HPDE6-E6E7 (cell line): ENCODE results near the gene TRAFD1.
A peak's percentile ranks its signal among the peaks of the same experiment; 100 is the strongest.
"Not testable (repeated sequence)": the region's sequence is repeated elsewhere in the genome, so short reads cannot be mapped to it uniquely, and the experiment has no call there.

ENCODE experiments used
- DNase-seq: peaks from one replicate; pipeline ENCODE4 v3.0.0; 2011; ENCODE audit warnings: missing footprints; ENCODE audit errors: extremely low spot score

TRAFD1 gene

GRCh38 chr12:112116232-112117060 is 8.9 kb upstream of the TRAFD1 start:
- DNase-seq, result no peak

DNA sequence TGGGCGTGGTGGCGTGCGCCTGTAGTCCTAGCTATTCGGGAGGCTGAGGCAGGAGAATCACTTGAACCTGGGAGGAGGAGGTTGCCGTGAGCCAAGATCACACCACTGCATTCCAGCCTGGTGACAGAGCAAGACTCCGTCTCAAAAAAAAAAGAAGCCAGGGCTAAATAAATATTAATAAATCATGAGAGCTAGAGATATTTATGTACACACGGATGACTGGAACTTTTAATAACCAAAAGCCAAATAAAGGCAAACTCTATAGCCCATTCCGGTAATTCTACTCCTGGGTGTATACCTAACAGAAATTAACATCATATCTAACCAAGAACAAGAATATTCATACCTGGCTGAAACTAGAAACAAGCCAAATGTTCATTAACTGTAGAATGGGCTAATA is 7.7 kb upstream of the TRAFD1 start:
- DNase-seq, result no peak

DNA sequence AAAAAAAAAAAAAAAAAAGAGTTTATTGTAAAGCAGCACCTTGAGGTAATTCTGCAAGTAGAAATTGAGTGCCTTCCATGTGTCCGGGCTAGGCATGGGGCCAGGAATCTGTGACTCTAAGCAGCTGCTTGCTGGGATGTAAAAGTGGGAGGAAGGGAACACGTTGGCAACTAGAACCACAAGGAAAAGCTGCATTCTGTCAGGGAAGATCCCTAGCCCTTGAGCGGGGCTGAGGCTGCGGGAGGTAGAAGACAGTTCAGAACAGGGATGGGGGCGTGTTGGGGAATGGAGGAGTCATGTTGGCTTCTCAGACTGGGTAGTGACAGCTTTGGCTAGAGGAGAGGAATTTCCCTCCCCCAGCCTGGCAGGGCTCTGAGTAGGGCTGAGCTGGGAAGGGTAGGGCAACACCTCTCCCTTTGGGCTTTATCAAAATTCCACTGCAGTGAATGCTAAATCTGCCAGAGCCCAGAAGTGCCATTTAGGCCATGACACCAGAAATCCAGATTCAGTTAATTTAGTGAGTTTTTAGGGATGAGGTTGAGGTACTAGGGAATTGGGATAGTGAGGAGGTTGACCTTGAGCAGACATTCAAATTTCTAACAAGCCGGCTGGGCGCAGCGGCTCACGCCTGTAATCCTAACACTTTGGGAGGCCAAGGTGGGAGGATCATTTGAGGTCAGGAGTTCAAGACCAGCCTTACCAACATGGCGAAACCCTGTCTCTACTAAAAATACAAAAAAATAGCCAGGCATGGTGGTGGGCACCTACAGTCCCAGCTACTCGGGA is 3.4 kb upstream of the TRAFD1 start:
- no peak for DNase-seq

DNA sequence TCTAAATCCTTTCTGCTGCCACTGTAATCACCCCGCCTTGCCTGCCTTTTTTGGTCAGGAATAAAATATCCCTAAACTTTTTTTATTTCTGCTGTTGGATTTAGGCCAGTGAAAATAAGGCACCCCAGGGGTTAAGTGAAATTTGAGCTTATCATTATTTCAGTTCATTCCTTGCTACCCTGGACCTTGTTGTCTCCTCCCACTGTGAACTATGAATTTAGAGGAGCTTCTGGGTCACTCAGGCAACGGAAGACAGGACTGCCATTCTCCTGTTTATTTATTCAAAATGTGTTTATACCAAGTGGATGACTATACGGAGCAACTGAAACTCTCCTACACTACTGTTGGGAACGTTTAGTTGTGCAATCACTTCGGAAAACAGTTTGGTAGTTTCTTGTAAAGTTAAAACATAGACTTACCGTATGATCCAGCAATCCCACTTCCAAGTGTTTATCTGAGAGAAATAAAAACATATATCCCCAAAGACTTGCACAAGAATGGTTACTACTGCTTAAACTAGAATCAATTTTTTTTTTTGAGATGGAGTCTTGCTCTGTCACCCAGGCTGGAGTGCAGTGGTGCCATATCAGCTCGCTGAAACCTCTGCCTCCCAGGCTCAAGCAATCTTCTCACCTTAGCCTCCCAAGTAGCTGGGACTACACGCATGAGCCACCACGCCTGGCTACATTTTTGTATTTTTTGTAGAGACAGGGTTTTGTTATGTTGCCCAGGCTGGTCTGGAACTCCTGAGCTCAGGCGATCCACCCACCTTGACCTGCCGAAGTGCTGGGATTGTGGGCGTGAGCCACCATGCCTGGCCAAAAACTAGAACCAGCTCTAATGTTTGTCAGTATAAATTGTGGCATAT is 2.3 kb upstream of the TRAFD1 start:
- no peak for DNase-seq

- DNase-seq, result no peak
Measured at GRCh38 chr12:112124918-112125249, 476 bp upstream of the TRAFD1 start.

GRCh38 chr12:112126000-112126438 is 659 bp downstream of the TRAFD1 start:
- DNase-seq, result no peak

DNA sequence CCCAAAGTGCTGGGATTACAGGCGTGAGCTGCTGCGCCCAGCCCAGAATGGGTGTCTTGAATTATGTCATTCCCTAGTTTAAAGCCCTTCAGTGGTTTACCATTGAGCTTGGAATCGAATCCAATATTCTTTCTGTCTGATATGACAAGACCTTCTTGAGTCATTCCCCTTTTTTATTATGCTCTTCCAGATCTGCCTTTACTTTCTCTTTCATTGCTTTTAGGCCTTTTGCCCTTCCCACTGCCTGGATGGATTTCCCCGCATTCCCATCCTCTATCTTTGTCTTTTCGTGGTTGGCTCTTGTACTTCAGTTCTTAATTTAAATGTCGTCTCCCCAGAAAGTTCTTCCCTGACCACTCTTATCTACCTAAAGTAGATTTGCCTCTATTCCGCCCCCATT is 1.6 kb downstream of the TRAFD1 start:
- no peak for DNase-seq

DNA sequence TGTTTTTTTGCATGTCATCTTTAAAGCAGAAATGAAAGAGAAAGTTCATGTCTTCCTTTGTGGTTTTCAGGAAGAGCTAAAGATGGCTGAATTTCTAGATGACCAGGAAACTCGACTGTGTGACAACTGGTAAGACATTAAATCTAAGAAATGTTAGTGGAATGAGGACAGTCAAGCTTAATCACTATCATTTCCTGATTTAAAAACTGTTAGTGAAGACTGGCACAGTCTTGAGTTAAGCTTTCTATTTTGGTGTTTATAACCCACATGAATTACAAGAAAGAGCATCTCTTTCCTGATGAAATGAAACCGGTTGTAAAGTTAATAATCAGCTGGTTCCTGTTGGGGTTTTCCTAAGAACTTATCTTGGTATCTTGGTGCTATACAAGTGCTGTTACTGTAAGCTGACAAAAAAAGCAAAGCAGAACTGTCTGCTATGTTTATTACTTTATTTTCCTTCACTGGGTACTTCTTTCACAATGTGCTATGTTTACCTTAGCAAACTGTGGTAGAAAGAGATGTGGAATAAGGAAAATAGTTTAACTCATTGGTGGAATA is 5.2 kb downstream of the TRAFD1 start:
- no peak for DNase-seq

DNA sequence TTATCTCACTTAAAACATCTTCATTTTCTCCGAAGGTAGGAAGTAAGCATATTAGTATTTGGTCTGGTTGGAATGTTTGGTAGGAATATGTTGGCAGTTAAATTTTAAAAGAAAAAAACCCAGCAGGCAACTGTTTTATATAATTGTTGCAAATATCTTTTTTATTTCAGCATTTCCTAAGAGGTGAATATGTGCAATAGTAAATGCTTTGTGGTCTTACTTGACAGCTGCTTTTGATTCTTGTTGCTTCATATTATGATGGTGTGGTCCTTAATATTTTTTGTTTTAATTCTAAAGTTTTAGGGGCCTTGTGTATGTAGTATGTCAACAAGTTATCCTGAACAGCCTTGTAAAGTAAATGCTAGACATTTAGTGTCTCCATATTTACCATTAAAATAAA is 6.3 kb downstream of the TRAFD1 start:
- no peak for DNase-seq

DNA sequence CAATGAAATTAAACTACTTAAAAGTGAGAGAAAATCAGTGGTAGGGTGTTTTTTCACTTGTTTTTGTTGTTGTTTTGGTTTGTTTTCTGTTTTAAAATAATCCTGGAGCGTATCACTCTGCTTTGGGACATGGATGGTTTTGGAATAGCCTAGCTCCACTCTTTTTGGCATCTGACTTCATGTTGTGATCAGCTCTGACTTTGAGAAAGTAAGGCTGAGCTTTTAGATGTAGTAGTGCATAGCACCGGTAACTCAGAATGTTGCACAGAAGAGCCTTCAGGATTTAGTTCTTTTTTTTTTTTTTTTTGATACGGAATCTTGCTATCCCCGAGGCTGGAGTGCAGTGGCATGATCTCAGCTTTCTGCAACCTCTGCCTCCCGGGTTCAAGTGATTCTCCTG is 8.1 kb downstream of the TRAFD1 start:
- DNase-seq, result no peak

DNA sequence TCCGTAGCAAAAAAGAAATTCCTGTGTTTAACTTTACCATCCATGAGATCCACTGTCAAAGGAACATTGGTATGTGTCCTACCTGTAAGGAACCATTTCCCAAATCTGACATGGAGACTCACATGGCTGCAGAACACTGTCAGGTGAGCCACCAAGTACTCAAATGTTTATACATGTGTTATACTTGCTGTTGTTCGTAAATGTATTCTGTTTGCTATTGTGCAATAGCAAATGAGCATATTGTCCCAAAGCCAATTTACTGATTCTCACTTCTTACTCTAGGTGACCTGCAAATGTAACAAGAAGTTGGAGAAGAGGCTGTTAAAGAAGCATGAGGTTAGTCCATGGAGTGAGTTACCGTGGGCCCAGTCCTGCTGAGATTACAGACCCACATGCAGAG is 9.4 kb downstream of the TRAFD1 start:
- DNase-seq, result no peak

GRCh38 chr12:112140728-112141127 is 15.4 kb downstream of the TRAFD1 start:
- DNase-seq, result no peak

GRCh38 chr12:112146123-112146522 is 20.8 kb downstream of the TRAFD1 start:
- DNase-seq, result no peak

DNA sequence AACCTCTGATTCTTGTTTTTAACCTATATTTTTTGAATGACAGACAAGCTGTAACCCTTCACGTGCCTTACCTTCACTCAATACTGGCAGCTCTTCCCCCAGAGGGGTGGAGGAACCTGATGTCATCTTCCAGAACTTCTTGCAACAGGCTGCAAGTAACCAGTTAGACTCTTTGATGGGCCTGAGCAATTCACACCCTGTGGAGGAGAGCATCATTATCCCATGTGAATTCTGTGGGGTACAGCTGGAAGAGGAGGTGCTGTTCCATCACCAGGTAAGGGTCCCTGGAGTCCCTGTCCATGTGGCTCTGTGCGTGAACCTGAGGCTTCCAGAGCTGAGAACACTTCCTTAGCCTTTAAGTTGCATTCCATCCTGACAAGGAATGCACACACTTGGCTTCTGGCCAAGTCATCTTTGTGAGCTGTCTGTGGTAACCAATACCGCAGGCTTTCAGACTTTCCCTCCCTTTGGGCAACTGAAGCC is 22.7 kb downstream of the TRAFD1 start:
- no peak for DNase-seq

DNA sequence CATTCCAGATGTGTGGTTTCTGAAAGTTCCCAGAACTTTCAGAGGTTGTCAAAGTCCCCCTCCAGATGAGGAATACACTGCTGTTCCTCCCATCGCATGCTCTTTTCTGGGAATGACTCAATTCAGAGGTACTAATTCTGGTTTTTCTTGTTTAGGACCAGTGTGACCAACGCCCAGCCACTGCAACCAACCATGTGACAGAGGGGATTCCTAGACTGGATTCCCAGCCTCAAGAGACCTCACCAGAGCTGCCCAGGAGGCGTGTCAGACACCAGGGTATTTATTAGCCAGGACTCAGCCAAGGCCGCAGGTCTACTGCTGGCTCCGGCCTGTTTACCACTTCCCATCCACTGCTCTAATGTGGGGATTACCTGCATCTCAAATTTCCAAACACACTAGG is 24.2 kb downstream of the TRAFD1 start:
- DNase-seq, result peak; percentile 50

- no peak for DNase-seq
Measured at GRCh38 chr12:112151766-112152541, 26.6 kb downstream of the TRAFD1 start.

- no peak for DNase-seq
Measured at GRCh38 chr12:112153181-112153892, 28.0 kb downstream of the TRAFD1 start.

- DNase-seq, result no peak
Measured at GRCh38 chr12:112153893-112154219, 28.5 kb downstream of the TRAFD1 start.

- not testable (repeated sequence) for DNase-seq
Measured at GRCh38 chr12:112158461-112159145, 33.2 kb downstream of the TRAFD1 start.

DNA sequence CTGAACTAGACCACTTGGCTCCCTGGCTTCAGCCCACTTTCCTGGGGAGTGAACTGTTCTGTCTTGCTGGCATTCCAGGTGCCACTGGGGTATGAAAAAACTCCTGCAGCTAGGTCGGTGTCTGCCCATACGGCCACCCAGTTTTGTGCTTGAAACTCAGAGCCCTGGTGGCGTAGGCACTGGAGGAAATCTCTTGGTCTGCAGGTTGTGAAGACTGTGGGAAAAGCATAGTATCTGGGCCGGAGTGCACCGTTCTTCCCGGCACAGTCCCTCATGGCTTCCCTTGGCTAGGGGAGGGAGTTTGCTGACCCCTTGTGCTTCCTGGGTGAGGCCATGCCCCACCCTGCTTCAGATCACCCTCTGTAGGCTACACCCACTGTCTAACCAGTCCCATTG is 33.8 kb downstream of the TRAFD1 start:
- no peak for DNase-seq
